B cell (primary cell): ENCODE data around the gene PABPC5.

Experiments
- EZH2 ChIP-seq: IDR thresholded peaks from 2 replicates; pipeline ENCODE4 v1.6.1; 2012; ENCODE audit warnings: borderline replicate concordance, low read depth, mild to moderate bottlenecking, moderate library complexity, low read length; ENCODE audit not compliant: insufficient read depth, poor library complexity, severe bottlenecking
- TF ChIP-seq, protein P1 (sequence below): fragments of 200-600 bp; IDR thresholded peaks from one replicate; pipeline ENCODE4 v1.8.0; 2022; ENCODE audit warnings: antibody characterized with exemption, mild to moderate bottlenecking

GRCh38 chrX:91435395-91435794 is 756 bp downstream of the PABPC5 start:
- TF ChIP-seq EZH2 = no peak
- TF ChIP-seq, protein P1, sequence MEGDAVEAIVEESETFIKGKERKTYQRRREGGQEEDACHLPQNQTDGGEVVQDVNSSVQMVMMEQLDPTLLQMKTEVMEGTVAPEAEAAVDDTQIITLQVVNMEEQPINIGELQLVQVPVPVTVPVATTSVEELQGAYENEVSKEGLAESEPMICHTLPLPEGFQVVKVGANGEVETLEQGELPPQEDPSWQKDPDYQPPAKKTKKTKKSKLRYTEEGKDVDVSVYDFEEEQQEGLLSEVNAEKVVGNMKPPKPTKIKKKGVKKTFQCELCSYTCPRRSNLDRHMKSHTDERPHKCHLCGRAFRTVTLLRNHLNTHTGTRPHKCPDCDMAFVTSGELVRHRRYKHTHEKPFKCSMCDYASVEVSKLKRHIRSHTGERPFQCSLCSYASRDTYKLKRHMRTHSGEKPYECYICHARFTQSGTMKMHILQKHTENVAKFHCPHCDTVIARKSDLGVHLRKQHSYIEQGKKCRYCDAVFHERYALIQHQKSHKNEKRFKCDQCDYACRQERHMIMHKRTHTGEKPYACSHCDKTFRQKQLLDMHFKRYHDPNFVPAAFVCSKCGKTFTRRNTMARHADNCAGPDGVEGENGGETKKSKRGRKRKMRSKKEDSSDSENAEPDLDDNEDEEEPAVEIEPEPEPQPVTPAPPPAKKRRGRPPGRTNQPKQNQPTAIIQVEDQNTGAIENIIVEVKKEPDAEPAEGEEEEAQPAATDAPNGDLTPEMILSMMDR = no peak
